Type B pancreatic cell (in vitro differentiated cells): ENCODE data around the gene KIF5A. TPM values are rescaled to one million over a fixed set of nuclear protein-coding genes. Genes with fewer than 3 reads are reported as not detected.

Experiments
- DNase-seq: peaks from one replicate; pipeline ENCODE4 v3.0.0; 2021; ENCODE audit warnings: mixed read lengths; ENCODE audit not compliant: unreplicated experiment; ENCODE audit errors: extremely low spot score
- H3K27ac Mint-ChIP-seq: 2 replicates; pipeline ENCODE4 v1.8.0; 2021; ENCODE audit warnings: mild to moderate bottlenecking, mixed read lengths
- H3K27me3 Mint-ChIP-seq: 2 replicates; pipeline ENCODE4 v1.8.0; 2021; ENCODE audit warnings: mixed read lengths
- H3K36me3 Mint-ChIP-seq: 2 replicates; pipeline ENCODE4 v1.8.0; 2021; ENCODE audit warnings: mixed read lengths
- H3K4me1 Mint-ChIP-seq: one replicate; pipeline ENCODE4 v1.8.0; 2021; ENCODE audit warnings: mixed read lengths; ENCODE audit not compliant: unreplicated experiment
- H3K4me3 Mint-ChIP-seq: 2 replicates; pipeline ENCODE4 v1.8.0; 2021; ENCODE audit warnings: mild to moderate bottlenecking, mixed read lengths
- H3K9me3 Mint-ChIP-seq: 2 replicates; pipeline ENCODE4 v1.8.0; 2021; ENCODE audit warnings: mixed read lengths
- CTCF ChIP-seq: fragments of 200-600 bp; sonication (generic); conservative IDR thresholded peaks from 2 replicates; pipeline ENCODE4 v1.5.0; 2021; ENCODE audit warnings: antibody characterized with exemption, mild to moderate bottlenecking
- total RNA-seq: library from RNA; stranded (reverse); gene quantifications from 2 replicates; pipeline ENCODE4 v1.2.1, GENCODE V29; 2021; ENCODE audit warnings: low replicate concordance

Gene KIF5A
- total RNA-seq, 1 donor from 2014 or later = 4.4 TPM

- no peak for TF ChIP-seq CTCF
- no peak overlapping the region for H3K27ac Mint-ChIP-seq
- no peaks in the 10 kb centered on the region for H3K36me3 Mint-ChIP-seq
- peaks cover 18% of the 10 kb centered on the region for H3K27me3 Mint-ChIP-seq
- no peaks in the 10 kb centered on the region for H3K9me3 Mint-ChIP-seq
- no peak overlapping the region for H3K4me3 Mint-ChIP-seq
- DNase-seq = no peak
- H3K4me1 Mint-ChIP-seq = peaks cover 4% of the 10 kb centered on the region
Observed at GRCh38 chr12:57579011-57579410, 29.2 kb downstream of the KIF5A start.

- no peak for DNase-seq
- Mint-ChIP-seq H3K27me3 (peaks cover 25% of the 10 kb centered on the region), H3K9me3 (no peaks in the 10 kb centered on the region), H3K4me3 (no peak overlapping the region), H3K36me3 (no peaks in the 10 kb centered on the region), H3K4me1 (peaks cover 4% of the 10 kb centered on the region), H3K27ac (no peak overlapping the region)
- no peak for TF ChIP-seq CTCF
Observed at GRCh38 chr12:57579677-57580465, 30.0 kb downstream of the KIF5A start.

- Mint-ChIP-seq H3K9me3 (no peaks in the 10 kb centered on the region), H3K4me3 (no peak overlapping the region)
Observed at GRCh38 chr12:57580466-57580795, 30.6 kb downstream of the KIF5A start.

GRCh38 chr12:57581802-57582201 is 32.0 kb downstream of the KIF5A start:
- Mint-ChIP-seq H3K4me1 (peaks cover 4% of the 10 kb centered on the region), H3K27me3 (peaks cover 22% of the 10 kb centered on the region), H3K27ac (no peak overlapping the region), H3K36me3 (no peaks in the 10 kb centered on the region), H3K9me3 (no peaks in the 10 kb centered on the region), H3K4me3 (no peak overlapping the region)
- no peak for DNase-seq
- TF ChIP-seq CTCF = no peak

More at GRCh38 chr12:57580466-57580795, 30.6 kb downstream of the KIF5A start:
- DNase-seq = no peak
- peaks cover 4% of the 10 kb centered on the region for H3K4me1 Mint-ChIP-seq
- H3K36me3 Mint-ChIP-seq = no peaks in the 10 kb centered on the region
- no peak overlapping the region for H3K27ac Mint-ChIP-seq
- H3K27me3 Mint-ChIP-seq = peaks cover 30% of the 10 kb centered on the region
- no peak for TF ChIP-seq CTCF

GRCh38 chr12:57582440-57582839 is 32.6 kb downstream of the KIF5A start:
- Mint-ChIP-seq H3K36me3 (no peaks in the 10 kb centered on the region), H3K4me1 (peaks cover 4% of the 10 kb centered on the region), H3K27ac (no peak overlapping the region), H3K27me3 (peaks cover 22% of the 10 kb centered on the region), H3K9me3 (no peaks in the 10 kb centered on the region), H3K4me3 (no peak overlapping the region)
- no peak for DNase-seq
- no peak for TF ChIP-seq CTCF
